GM19043 (cell line): ENCODE data around the gene GZMM.

Experiments used
- ATAC-seq: cut with Tn5 transposase; IDR thresholded peaks from one replicate; pipeline ENCODE4 v1.9.1; 2021; ENCODE audit warnings: low read depth; ENCODE audit not compliant: unreplicated experiment

Gene GZMM

DNA sequence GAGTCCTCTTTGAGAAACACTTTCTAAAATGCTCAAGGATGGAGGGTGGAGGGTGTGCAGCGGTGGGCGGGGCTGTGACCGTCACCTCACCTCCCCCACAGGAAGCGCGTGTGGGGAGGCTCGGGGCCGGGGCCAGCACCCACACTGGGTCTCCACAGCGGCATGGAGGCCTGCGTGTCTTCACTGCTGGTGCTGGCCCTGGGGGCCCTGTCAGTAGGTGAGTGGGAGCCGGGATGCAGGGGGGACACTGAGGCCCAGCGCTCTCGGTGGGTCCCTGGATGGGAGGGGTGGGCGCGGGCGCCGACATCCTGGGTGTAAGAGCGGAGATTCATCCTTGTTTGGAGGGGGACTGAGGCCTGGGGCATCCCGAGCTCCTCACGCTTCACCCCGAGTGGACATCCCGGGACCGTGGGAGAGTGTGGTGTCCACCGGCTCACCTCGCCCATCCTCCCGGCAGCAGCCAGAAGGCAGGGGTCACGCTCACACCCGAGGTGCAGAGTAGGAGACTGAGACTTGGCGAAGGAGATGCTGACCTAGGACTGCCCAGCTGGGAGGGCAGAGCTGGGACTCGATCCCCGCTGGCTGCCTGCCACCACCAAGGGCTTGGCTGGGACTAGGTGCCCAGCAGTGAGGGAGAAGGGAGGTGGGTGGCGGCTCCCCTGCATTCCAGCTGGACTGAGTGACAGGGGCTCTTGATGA is at the start of gene GZMM:
GZMM (plus strand) TSS at position 144 of the 699 bp plus-strand sequence; CDS start at position 163, 19 bp downstream.
- ATAC-seq, result no peak

DNA sequence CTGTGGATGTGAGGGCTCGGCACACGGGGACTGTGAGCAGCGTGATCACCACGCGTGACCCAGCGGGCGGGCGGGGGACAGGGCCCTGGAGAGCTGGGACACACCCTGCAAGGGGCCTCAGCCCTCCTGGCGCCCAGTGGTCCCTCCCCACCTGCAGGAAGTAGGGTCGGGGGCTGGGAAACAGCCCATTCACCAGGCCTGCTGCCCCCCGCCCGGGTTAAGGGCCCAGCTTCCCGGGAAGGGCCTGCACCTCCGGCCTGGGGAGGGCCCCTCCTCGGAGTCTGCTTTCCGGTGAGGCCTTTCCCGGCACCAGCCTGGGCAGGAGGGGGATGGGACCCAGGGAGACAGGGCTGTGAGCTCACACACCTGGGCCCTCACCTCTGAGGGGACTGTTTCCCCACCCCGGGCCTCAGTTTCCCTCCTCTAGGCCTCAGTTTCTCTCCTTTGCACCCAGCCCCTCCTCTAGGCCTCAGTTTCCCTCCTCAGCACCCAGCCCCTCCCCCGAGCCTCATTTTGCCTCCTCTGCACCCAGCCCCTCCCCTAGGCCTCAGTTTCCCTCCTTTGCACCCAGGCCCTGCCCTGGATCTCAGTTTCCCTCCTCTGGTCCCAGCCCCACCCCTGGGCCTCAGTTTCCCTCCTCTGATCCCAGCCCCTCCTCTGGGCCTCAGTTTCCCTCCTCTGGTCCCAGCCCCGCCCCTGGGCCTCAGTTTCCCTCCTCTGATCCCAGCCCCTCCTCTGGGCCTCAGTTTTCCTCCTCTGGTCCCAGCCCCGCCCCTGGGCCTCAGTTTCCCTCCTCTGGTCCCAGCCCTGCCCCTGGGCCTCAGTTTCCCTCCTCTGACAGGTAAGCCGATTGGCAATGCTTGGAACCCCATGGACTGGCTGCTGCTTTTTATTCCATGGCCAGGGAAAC is 49.4 kb upstream of the GZMM start:
- ATAC-seq, result no peak

DNA sequence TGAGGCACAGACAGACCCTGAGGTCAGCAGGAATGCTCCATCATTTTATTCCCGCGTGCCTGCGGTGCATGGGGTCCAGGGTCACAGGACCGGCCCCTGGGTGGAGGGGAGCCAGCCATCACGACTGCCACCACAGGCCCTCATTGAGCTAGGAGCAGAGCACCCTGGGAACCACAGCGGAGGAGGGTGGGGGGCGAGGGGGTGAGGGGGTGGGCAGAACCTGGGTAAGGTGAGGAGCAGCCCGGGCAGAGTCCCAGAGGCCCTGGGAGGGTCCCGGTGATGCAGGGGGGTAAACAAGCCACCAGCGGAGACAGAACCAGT is 48.8 kb upstream of the GZMM start:
- ATAC-seq, result no peak

- no peak for ATAC-seq
These were observed 48.3 kb upstream of the GZMM start for GRCh38 chr19:495402-496111.

DNA sequence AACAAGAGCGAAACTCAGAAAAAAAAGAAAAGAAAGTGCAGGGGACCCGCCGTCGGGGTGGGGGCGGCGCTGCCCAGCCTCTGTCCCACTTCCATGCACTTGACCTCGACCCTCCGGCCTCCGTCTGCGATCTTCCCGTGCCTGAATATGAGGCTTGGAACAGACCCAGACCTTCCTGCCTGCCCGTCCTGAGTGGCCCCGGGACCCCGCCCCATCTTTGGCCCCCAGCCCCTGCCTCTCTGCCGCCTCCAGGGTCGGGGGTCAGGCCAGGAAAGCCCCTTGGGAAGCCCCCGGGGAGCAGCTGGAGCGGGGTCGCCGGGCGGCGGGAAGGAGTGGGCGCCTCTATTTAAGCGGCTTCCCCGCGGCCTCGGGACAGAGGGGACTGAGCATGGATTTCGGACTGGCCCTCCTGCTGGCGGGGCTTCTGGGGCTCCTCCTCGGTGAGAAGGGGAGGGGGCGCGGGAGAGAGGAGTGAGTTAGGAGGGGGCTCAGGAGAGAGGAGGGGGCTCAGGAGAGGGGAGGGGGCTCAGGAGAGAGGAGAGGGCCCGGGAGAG is 47.7 kb upstream of the GZMM start, which contains the start of gene MADCAM1:
MADCAM1 (plus strand) TSS at position 375 of the 554 bp plus-strand sequence; CDS start at position 389, 14 bp downstream.
- ATAC-seq, result no peak

- ATAC-seq, result no peak
These were observed 46.9 kb upstream of the GZMM start for GRCh38 chr19:496986-497385.

DNA sequence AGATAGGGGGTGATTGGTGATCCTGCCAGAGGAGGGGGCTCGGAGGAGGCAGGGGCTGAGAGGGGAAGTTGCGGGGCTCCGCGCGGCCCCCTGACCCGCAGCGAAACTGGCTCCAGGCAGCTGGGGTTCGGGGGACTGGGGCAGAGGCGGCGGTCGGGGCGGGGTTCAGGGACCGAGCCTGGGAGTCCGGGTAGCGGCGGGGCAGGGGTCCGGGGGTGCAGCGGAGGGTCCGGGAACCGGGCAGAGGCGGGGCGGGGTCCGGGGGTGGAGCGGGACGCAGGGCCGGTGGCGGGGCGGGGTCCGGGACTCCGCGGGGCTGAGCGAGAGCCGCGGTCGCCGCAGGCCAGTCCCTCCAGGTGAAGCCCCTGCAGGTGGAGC is 46.4 kb upstream of the GZMM start:
- no peak for ATAC-seq

GRCh38 chr19:497869-498510 is 45.9 kb upstream of the GZMM start:
- no peak for ATAC-seq

DNA sequence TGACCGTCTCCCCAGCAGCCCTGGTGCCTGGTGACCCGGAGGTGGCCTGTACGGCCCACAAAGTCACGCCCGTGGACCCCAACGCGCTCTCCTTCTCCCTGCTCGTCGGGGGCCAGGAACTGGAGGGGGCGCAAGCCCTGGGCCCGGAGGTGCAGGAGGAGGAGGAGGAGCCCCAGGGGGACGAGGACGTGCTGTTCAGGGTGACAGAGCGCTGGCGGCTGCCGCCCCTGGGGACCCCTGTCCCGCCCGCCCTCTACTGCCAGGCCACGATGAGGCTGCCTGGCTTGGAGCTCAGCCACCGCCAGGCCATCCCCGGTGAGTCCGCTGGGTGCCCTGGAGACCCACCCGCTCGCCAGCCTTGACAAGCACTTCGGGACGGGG is 45.4 kb upstream of the GZMM start:
- no peak for ATAC-seq

GRCh38 chr19:498977-499623 is 44.8 kb upstream of the GZMM start:
- ATAC-seq, result no peak

DNA sequence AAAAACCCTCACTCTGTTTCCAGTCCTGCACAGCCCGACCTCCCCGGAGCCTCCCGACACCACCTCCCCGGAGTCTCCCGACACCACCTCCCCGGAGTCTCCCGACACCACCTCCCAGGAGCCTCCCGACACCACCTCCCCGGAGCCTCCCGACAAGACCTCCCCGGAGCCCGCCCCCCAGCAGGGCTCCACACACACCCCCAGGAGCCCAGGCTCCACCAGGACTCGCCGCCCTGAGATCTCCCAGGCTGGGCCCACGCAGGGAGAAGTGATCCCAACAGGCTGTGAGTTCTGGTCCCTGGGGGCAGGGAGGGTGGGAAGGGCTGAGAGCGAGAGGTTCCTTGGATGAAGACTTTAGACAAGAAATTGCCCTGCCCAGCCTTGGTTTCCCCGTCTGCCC is 42.2 kb upstream of the GZMM start:
- ATAC-seq, result no peak

DNA sequence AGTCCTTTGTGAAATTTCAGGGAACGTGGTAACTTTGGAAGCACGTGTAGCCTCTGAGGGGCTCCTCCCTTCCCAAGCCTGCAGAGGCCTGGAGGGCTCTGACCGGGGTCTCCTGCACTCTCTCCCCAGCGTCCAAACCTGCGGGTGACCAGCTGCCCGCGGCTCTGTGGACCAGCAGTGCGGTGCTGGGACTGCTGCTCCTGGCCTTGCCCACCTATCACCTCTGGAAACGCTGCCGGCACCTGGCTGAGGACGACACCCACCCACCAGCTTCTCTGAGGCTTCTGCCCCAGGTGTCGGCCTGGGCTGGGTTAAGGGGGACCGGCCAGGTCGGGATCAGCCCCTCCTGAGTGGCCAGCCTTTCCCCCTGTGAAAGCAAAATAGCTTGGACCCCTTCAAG is 39.2 kb upstream of the GZMM start:
- ATAC-seq, result no peak

- peak; percentile 58 for ATAC-seq
These were observed 37.2 kb upstream of the GZMM start for GRCh38 chr19:506404-507285.

DNA sequence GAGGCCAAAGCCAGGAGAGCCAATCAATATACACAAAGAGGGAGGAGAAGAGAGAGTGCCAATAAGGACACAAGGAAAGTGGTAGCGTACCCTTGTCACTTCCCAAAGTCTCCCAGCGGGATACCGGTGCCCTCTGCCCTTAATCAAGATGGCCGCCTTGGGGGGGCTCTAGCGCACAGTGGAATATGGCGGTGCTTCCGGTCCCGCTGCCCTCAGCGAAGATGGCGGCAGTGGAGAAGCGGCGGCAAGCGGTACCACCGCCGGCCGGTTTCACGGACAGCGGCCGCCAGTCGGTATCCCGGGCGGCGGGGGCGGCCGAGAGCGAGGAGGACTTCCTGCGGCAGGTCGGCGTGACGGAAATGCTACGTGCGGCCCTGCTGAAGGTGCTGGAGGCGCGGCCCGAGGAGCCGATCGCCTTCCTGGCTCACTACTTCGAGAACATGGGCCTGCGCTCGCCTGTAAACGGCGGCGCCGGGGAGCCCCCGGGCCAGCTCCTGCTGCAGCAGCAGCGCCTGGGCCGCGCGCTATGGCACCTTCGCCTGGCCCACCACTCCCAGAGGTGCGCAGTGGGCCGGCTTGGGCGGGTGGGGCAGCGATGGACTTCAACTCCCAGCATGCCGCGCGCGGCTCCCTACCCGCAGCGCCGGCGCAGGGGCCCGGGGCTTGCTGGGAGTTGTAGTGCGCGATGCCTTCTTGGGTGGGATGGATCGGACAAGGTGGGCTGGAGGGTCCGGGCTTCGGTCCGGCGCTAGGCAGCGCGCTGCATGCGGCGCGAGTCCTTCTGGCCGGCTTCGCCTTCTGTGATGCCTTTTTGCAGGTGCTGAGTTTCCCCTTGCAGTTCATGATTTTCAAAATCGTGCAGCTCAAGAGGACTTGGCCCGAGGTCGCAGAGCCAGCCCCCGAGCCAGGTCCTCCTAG is 36.3 kb upstream of the GZMM start, which contains the start of gene TPGS1:
TPGS1 (plus strand) TSS at position 212 of the 918 bp plus-strand sequence; CDS start at position 222, 10 bp downstream.
- ATAC-seq, result peak; percentile 44

DNA sequence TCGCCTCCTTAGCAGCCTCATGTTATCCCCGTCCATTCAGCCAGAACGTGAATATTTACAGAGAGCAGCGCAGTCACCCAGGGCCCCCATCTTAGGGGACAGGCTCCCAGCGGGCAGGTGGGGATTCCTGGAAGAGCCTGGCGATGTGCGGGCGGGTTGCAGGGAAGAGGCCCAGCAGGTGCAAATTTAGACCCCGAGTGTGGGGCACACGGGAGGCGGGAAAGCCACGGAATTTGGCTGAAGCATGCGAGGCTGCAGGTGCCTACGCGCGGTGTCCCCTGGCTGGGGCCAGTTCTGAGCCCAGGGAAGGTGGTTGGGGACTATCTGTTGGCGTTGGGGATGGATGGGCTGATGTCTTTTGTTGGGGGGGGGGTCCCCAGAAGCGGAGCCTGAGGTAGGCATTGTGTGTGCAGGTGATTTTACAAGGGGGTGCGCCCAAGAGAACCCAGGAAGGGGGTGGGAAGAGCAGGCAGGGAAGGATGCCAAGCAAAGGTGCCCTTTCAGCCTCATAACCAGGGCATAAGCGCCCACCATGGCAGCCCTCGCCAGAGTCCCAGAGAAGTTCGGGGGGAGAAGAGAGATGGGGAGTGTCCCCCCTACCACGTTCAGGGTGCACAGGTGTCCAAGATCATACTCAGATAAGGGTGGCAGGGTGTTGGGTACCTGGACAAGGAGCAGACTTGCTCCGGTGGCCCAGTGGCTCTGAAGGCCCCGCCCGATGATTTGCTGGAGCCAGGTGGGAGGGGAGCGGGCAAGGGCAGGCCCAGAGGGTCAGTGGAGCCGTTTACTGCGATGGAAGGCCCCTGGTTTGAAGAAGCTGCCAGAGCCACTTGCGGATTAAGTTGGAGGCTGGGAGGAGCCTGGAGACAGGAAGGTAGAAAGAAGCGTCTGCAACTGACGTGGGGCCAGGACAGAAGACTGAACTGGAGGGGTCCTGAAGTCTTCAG is 35.4 kb upstream of the GZMM start:
- ATAC-seq, result no peak

GRCh38 chr19:510606-511100 is 33.2 kb upstream of the GZMM start:
- no peak for ATAC-seq
